Transverse colon (tissue), 4 donors: ENCODE measurements around the gene TNK2. TPM values are rescaled to one million over a fixed set of nuclear protein-coding genes. Genes with fewer than 3 reads are reported as not detected.

Experiments used
- DNase-seq: peaks from one replicate; pipeline ENCODE4 v3.0.0-alpha.2; 2019
- H3K27ac ChIP-seq, 4 donors: fragments of 200-600 bp; sonication (generic); 2 replicates each; pipeline ENCODE4 v1.5.1; 2016 to 2018; ENCODE audit warnings: inconsistent platforms in 4 of 4
- H3K27me3 ChIP-seq: fragments of 200-600 bp; sonication (generic); 2 replicates; pipeline ENCODE4 v1.5.1; 2017; ENCODE audit warnings: inconsistent platforms
- H3K36me3 ChIP-seq, 4 donors: fragments of 200-600 bp; sonication (generic); 2 replicates each; pipeline ENCODE4 v1.5.1; 2017 to 2019; ENCODE audit warnings: inconsistent platforms in 4 of 4
- H3K4me1 ChIP-seq, 4 donors: fragments of 200-600 bp; sonication (generic); 2 replicates each; pipeline ENCODE4 v1.5.1; 2017 to 2020; ENCODE audit warnings: inconsistent platforms in 4 of 4
- H3K4me3 ChIP-seq, 4 donors: fragments of 200-600 bp; sonication (generic); 1 replicate in 1 of 4; 2 replicates in 3 of 4; pipeline versions ENCODE4 v1.5.1 to v1.6.1; 2017 to 2019; ENCODE audit warnings: inconsistent platforms in 4 of 4
- H3K9me3 ChIP-seq, 2 donors: fragments of 200-600 bp; sonication (generic); 2 replicates each; pipeline ENCODE4 v1.5.1; 2017 to 2019; ENCODE audit warnings: inconsistent platforms in 2 of 2
- CTCF ChIP-seq, 5 experiments: fragments of 200-600 bp in 3 of 5; fragments of 450-650 bp in 2 of 5; sonication (generic) in 3 of 5; IDR thresholded peaks; 1 replicate in 2 of 5; 2 replicates in 3 of 5; pipeline ENCODE4 v1.5.1; 2016 to 2017; ENCODE audit warnings: antibody characterized with exemption in 5 of 5, inconsistent platforms in 3 of 5, mild to moderate bottlenecking in 2 of 5, moderate library complexity in 1 of 5
- EP300 ChIP-seq: sonication (generic); formaldehyde crosslinking; IDR thresholded peaks from one replicate; pipeline ENCODE4 v1.6.1; 2017; ENCODE audit warnings: antibody characterized with exemption, low read depth
- POLR2A ChIP-seq: fragments of 450-650 bp; IDR thresholded peaks from one replicate; pipeline ENCODE4 v1.6.1; 2016; ENCODE audit warnings: antibody characterized with exemption, mild to moderate bottlenecking, moderate library complexity
- POLR2AphosphoS5 ChIP-seq, 3 donors: sonication (generic); formaldehyde crosslinking; IDR thresholded peaks; one replicate each; pipeline ENCODE4 v1.6.1; 2016; ENCODE audit warnings: antibody characterized with exemption in 3 of 3
- WGBS, 2 donors: methylation state at CpG; one replicate each; pipeline ENCODE4 v1.1.5; 2018; ENCODE audit warnings: low coverage in 1 of 2; 5-methylcytosine and 5-hydroxymethylcytosine counted together
- in situ Hi-C, 4 donors: fragments of 200-750 bp; cut with MboI; loops; one replicate each; pipeline versions ENCODE4 v1.15.0 to v1.15.1; 2017; ENCODE audit warnings: low sequenced_read_pairs in 3 of 4, low pct_ligation_motif_present in 1 of 4, low pct_unique_long_range_greater_than_20kb in 1 of 4
- intact Hi-C: fragments of 100-400 bp; cut with DNase I; formaldehyde crosslinking; loops from one replicate; pipeline ENCODE4 v1.15.1; 2023; ENCODE audit warnings: low total_unique reads
- total RNA-seq, 4 donors: library from RNA; depleted of rRNA; stranded (reverse); fragments of >200 nt; gene quantifications; one replicate each; pipeline ENCODE4 v1.1.0, GENCODE V29; 2016

TNK2 gene
- total RNA-seq, 4 donors from 2014 or later = 19.1 to 74.1 (median 21.3) TPM

DNA sequence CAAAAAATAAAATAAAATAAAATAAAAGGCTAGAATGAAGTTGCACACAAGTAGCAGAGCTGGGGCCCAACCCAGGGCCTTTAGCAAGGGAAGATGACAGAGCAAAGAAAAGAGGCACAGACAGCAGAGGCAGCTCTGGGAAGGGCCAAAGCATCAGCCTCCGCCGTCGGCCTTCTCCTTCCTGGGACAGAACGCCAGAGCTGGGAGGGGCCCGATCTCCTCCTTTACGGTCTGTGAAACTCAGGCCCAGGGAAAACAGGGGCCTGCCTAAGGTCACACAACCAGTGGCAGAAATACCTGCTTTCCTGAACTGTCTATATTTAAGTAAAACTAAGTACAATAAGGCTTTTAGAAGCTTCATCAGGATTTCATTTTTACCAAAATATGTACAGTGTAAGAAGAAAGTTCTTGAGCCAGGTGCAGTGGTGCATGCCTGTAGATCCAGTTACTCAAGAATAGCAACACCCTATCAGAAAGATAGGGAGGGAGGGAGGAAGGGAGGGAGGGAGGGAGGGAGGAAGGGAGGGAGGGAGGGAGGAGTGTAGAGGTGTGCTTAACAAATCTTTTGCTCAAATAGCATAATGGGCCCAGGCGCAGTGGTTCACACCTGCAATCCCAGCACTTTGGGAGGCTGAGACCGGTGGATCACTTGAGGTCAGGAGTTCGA lies 53.6 kb downstream of the TNK2 start:
- TF ChIP-seq EP300 = no peak
- no peak for TF ChIP-seq POLR2AphosphoS5 (IDR thresholded peaks at IDR 0.05)
- TF ChIP-seq CTCF (IDR thresholded peaks at IDR 0.05) = no peak
- TF ChIP-seq POLR2A = no peak
- H3K36me3 ChIP-seq = no peaks in the 10 kb centered on the region
- 5 to 62% methylated on average over 4 to 9 of the region's 9 CpGs for WGBS, 2 donors
- no peaks in the 10 kb centered on the region for H3K9me3 ChIP-seq
- H3K4me1 ChIP-seq = peaks cover 2 to 15% (median 3%) of the 10 kb centered on the region in 4 donors
- intact Hi-C loops (no loop called here), in situ Hi-C loops (no loop called here)
- peaks cover 2% of the 10 kb centered on the region for H3K27me3 ChIP-seq
- H3K4me3 ChIP-seq = no peak overlapping the region
- H3K27ac ChIP-seq = peak overlapping the region in 1 of 4 donors; percentile 56
- no peak for DNase-seq

GRCh38 chr3:195853996-195854395 lies 54.4 kb downstream of the TNK2 start:
- TF ChIP-seq CTCF (IDR thresholded peaks at IDR 0.05) = no peak
- in situ Hi-C loops (no loop called here), intact Hi-C loops (no loop called here)
- no peak overlapping the region for H3K4me3 ChIP-seq
- no peaks in the 10 kb centered on the region for H3K27me3 ChIP-seq
- peak overlapping the region in 1 of 4 donors; percentile 56 for H3K27ac ChIP-seq
- no peaks in the 10 kb centered on the region for H3K9me3 ChIP-seq
- WGBS, 2 donors = 88% methylated on average over 14 of the region's 14 CpGs; no CpG with 5 or more reads in 1 of the 2 donors
- DNase-seq = no peak
- H3K36me3 ChIP-seq = no peaks in the 10 kb centered on the region
- H3K4me1 ChIP-seq = peaks cover 2 to 13% (median 7%) of the 10 kb centered on the region in 4 donors

DNA sequence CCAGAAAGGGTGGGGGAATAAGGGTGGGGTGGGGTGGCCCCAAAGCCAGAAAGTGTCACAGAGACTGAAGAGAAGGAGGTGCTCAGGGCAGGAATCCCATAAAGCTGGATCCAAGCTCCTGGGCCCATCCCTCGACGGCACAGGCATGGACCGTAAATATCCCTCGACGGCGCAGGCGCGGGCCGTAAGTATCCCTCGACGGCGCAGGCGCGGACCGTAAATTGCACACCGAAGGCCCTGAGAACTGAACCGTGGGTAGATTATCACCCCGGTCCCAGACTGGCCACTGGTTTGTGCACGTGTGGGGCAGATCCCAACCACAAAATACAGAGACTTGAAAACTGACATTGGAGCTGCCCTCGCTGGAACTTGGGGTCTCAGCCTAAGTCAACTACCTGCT lies 55.3 kb downstream of the TNK2 start:
- Histone ChIP-seq H3K4me3 (no peak overlapping the region), H3K27me3 (no peaks in the 10 kb centered on the region), H3K9me3 (no peaks in the 10 kb centered on the region), H3K27ac (no peak overlapping the region), H3K4me1 (peaks cover 2 to 19% (median 9%) of the 10 kb centered on the region in 4 donors), H3K36me3 (no peaks in the 10 kb centered on the region)
- TF ChIP-seq POLR2AphosphoS5 (IDR thresholded peaks at IDR 0.05) = no peak
- TF ChIP-seq CTCF (IDR thresholded peaks at IDR 0.05) = no peak
- TF ChIP-seq EP300 = no peak
- no peak for TF ChIP-seq POLR2A
- in situ Hi-C loops = no loop called here
- DNase-seq = no peak
- intact Hi-C loops = no loop called here
- WGBS, 2 donors = 89% methylated on average over 20 of the region's 20 CpGs; no CpG with 5 or more reads in 1 of the 2 donors

- in situ Hi-C loops = no loop called here
- Histone ChIP-seq H3K27me3 (no peaks in the 10 kb centered on the region), H3K4me1 (peaks cover 2 to 26% (median 14%) of the 10 kb centered on the region in 4 donors), H3K36me3 (no peaks in the 10 kb centered on the region), H3K27ac (no peak overlapping the region), H3K9me3 (no peaks in the 10 kb centered on the region), H3K4me3 (no peak overlapping the region)
- DNase-seq = peak; percentile 94
- intact Hi-C loops = no loop called here
- TF ChIP-seq POLR2AphosphoS5 (IDR thresholded peaks at IDR 0.05) (peak in 2 of 3 donors; percentile 65 to 76), EP300 (no peak), POLR2A (no peak), CTCF (IDR thresholded peaks at IDR 0.05) (peak; percentile 100)
- 21% methylated on average over 27 to 31 of the region's 31 CpGs for WGBS, 2 donors
Observed at GRCh38 chr3:195850857-195851543, 57.4 kb downstream of the TNK2 start.
